PFSK-1 (cell line): ENCODE data around the gene DAAM2.

Experiments
- FOXP2 ChIP-seq: optimal IDR thresholded peaks from 2 replicates; pipeline ENCODE3; 2011; ENCODE audit warnings: borderline replicate concordance, control low read depth, inconsistent platforms; ENCODE audit not compliant: insufficient read depth; ENCODE audit errors: extremely low read length, extremely low read depth
- POLR2AphosphoS5 ChIP-seq: IDR thresholded peaks from 2 replicates; pipeline ENCODE4 v1.6.1; 2012; ENCODE audit warnings: low read depth, mild to moderate bottlenecking, control low read depth, low read length, moderate library complexity
- SIN3A ChIP-seq: IDR thresholded peaks from 2 replicates; pipeline ENCODE4 v1.6.1; 2012; ENCODE audit warnings: mild to moderate bottlenecking, low read length, moderate library complexity, borderline replicate concordance; ENCODE audit not compliant: insufficient read depth
- TAF1 ChIP-seq: IDR thresholded peaks from 2 replicates; pipeline ENCODE4 v1.6.1; 2012; ENCODE audit warnings: low read length, control low read depth, borderline replicate concordance; ENCODE audit not compliant: insufficient read depth
- TF ChIP-seq, protein P1 (sequence below), 2 experiments: IDR thresholded peaks; 2 replicates each; pipeline versions ENCODE4 v1.6.1 to v1.8.0; 2011 to 2012; ENCODE audit warnings: low read depth in 2 of 2, low read length in 2 of 2, control low read depth in 1 of 2, inconsistent platforms in 1 of 2, mild to moderate bottlenecking in 1 of 2, moderate library complexity in 1 of 2; ENCODE audit not compliant: insufficient read depth in 1 of 2

The DAAM2 gene

DNA sequence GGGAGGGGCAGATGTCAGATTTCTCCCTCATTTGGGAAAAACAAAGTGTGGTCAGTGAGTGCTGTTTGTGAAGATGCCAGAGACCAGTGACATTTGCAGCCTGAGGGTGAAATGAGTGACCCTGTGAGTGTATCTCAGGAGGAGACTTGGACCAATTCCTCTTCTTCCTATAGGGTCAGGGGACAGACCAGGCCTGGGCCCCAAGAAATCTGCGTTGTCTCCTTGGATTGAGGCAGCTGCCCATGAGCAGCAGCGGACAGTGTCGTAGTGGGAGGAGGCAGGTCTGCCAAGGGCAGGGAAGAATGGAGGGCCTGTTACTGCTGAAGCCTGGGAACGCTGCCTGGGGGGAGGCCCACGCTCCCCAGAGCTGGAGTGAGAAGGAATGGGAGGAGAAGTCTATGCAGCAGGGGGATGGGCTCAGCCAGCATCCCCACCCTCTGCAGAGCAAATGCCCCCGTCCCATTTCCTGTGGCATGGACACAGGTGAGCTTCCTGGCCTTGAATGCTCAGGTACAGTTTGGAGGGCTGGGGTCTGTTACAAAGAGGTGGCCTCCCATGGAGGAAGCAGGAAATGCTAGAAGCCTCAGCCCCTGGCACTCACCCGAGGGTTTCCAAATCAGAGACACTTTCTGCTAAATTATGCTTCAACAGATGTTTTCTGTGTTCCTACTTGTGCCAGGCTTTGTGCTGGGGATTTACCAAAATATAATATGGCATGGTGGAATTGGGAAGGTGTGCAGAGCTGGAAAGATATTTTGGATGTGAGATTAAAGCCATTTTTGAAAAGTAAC, 29.8 kb downstream of the DAAM2 start:
- TF ChIP-seq TAF1, result no peak
- TF ChIP-seq, protein P1, sequence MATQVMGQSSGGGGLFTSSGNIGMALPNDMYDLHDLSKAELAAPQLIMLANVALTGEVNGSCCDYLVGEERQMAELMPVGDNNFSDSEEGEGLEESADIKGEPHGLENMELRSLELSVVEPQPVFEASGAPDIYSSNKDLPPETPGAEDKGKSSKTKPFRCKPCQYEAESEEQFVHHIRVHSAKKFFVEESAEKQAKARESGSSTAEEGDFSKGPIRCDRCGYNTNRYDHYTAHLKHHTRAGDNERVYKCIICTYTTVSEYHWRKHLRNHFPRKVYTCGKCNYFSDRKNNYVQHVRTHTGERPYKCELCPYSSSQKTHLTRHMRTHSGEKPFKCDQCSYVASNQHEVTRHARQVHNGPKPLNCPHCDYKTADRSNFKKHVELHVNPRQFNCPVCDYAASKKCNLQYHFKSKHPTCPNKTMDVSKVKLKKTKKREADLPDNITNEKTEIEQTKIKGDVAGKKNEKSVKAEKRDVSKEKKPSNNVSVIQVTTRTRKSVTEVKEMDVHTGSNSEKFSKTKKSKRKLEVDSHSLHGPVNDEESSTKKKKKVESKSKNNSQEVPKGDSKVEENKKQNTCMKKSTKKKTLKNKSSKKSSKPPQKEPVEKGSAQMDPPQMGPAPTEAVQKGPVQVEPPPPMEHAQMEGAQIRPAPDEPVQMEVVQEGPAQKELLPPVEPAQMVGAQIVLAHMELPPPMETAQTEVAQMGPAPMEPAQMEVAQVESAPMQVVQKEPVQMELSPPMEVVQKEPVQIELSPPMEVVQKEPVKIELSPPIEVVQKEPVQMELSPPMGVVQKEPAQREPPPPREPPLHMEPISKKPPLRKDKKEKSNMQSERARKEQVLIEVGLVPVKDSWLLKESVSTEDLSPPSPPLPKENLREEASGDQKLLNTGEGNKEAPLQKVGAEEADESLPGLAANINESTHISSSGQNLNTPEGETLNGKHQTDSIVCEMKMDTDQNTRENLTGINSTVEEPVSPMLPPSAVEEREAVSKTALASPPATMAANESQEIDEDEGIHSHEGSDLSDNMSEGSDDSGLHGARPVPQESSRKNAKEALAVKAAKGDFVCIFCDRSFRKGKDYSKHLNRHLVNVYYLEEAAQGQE (IDR thresholded peaks at IDR 0.05; ENCODE audit: insufficient read depth in 1 of 2, low read depth in 2 of 2, low read length in 2 of 2), result no peak
- TF ChIP-seq FOXP2, result no peak

DNA sequence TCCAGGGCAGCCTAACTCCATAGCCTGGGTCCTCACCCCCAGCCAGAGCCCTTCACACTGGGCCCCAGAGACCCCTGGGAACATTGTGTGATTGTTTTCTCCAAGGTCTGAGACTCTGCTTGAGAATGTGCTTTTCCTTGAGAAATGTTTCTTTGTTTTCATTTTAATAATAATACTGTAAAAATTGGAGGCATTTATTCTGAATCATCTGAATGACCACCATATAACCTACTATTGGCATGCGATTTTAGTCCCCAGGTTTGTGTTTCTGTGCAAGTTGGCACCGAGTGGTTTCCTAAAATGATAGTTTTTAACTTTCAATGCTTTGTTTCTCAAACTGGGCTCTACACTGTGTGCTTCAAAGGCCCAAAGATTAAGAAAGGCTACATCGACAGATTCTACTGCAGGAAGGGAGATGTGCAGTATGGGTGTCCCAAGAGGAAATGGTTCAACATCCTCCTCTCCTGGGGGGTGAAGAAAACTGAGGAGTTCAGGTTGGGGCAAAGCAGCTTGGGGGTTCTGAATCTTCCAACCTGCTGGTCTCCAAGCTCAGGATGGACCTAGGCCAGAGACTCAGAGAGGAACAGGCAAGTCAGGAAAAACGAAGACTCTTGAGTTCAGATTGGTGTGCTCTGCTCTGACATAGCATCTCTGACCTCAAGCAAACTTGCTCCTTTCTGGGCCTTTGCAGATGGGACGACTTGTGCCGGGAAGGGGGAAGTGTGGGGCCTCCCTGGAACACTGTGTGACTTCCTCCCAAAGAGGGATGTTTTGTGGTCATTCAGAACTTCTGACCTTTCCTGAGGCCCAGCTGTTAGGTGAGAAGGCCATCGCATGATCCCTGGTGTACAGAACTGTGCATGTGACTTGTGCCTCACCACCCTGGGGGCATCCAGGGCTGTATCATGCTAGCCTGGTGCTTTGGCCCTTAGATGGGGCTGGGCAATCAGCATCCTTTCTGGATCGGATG, 31.0 kb downstream of the DAAM2 start:
- no peak for TF ChIP-seq FOXP2
- TF ChIP-seq SIN3A, result no peak
- TF ChIP-seq POLR2AphosphoS5, result no peak
- TF ChIP-seq, protein P1 (IDR thresholded peaks at IDR 0.05; ENCODE audit: insufficient read depth in 1 of 2, low read depth in 2 of 2, low read length in 2 of 2), result no peak
- TF ChIP-seq TAF1, result no peak

DNA sequence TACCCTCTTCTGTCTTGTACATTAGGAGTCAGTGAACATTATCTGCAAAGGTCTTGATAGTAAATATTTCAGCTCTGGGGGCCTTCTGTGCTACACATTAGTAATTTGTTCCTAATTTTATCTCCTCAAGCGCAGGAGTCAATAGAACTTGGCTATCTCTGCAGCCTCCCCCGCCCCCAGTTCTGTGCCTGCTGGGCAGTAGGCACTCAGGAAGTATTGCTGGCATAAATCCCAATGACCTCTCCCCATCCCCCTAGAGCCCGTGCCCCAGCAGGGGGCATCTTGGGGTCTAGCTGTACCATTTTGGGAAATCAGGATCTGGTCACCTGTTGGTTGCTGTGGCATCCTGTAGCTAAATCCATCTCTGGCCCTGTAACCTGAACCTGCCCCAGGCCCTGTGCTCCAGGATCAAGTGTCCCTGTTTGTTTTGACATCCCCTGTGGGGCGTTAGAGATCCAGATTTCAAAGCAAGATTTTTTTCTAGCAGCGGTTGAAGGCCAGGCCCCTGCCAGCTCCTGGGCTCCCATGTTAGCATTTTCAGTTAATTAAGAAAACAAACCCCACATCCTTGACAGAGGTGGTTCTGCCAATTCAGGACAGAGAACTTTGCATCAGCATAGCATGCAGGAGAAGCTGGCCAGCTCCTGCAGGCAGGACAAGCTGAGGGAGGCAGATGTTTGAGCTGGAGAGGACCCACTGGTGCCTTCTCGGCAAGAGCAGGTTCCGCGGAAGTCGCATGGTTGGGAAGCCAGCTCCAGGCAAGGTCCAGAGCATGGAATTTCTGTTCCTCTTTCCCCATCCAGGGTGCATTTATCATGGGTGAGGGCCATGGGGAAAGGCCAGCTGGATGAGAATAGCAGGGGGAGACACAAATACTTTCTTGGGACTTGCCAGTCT, 32.1 kb downstream of the DAAM2 start:
- TF ChIP-seq FOXP2, result no peak
- TF ChIP-seq, protein P1 (IDR thresholded peaks at IDR 0.05; ENCODE audit: insufficient read depth in 1 of 2, low read depth in 2 of 2, low read length in 2 of 2), result 0 out of 4 replicates have a peak, but pooled peaks of 1 of the 2 experiments have one; percentile 29

DNA sequence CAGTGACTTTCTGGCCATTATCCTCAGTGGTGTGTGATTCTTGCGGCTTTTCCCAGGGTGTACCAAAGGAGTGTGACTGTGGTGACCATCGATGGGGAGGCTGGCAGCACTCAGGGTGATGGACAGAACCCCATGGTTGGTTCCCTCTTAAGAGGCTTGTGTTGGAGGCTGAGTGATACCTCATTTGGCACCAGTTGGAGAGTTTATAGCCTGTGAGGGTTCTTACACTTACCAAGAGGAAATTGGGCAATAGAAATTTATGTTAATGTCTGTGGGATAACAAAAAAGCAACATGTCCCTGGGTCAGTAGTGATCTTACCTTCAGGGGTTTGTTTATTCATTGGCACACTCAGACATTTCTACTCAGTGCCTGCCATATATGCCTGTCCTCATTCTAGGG, 37.2 kb downstream of the DAAM2 start:
- TF ChIP-seq, protein P1 (IDR thresholded peaks at IDR 0.05; ENCODE audit: insufficient read depth in 1 of 2, low read depth in 2 of 2, low read length in 2 of 2), result no peak
- no peak for TF ChIP-seq TAF1
- no peak for TF ChIP-seq POLR2AphosphoS5
- TF ChIP-seq FOXP2, result no peak
- TF ChIP-seq SIN3A, result no peak
